NT2/D1 (cell line): ENCODE results near the gene ZGRF1.

Experiments used
- SUZ12 ChIP-seq: IDR thresholded peaks from 2 replicates; pipeline ENCODE4 v1.6.1; 2011; ENCODE audit not compliant: insufficient read length, insufficient read depth; ENCODE audit errors: extremely low read depth
- YY1 ChIP-seq: IDR thresholded peaks from 2 replicates; pipeline ENCODE4 v1.6.1; 2011; ENCODE audit not compliant: insufficient read length, insufficient read depth
- ZNF274 ChIP-seq: IDR thresholded peaks from 2 replicates; pipeline ENCODE4 v1.6.1; 2011; ENCODE audit warnings: mild to moderate bottlenecking, low read depth, low read length

GRCh38 chr4:112540695-112541094 lies 96.0 kb downstream of the ZGRF1 start:
- TF ChIP-seq ZNF274 (no peak), YY1 (no peak), SUZ12 (no peak)
